B cell (primary cell): Measurements from ENCODE around the gene TLCD3B. TPM values are rescaled to one million over a fixed set of nuclear protein-coding genes. Genes with fewer than 3 reads are reported as not detected.

ENCODE experiments used
- ATAC-seq: fragments of 200-7000 bp; cut with Tn5 transposase; one replicate; pipeline ENCODE4 v1.10.0; 2021; ENCODE audit warnings: low read depth, mild to moderate bottlenecking, moderate number of reproducible peaks, moderate library complexity
- CTCF ChIA-PET: fragments of 350-600 bp; sonication (Branson Sonifier 250); formaldehyde crosslinking; loops from one replicate; lab custom pipeline; 2021; ENCODE audit warnings: antibody characterized with exemption, inconsistent platforms; lab: Charles Lee
- POLR2A ChIA-PET: fragments of 350-600 bp; sonication (Branson Sonifier 250); formaldehyde crosslinking; loops from one replicate; lab custom pipeline; 2021; ENCODE audit warnings: antibody characterized with exemption; lab: Charles Lee
- DNase-seq: peaks from one replicate; pipeline ENCODE4 v3.0.0; 2013
- H2AFZ ChIP-seq: 2 replicates; pipeline ENCODE4 v1.6.1; 2012; ENCODE audit warnings: mild to moderate bottlenecking, low read depth, low read length; ENCODE audit not compliant: insufficient read depth, poor library complexity, severe bottlenecking
- H3K27ac ChIP-seq, 2 donors: 1 replicate in 1 of 2; 2 replicates in 1 of 2; pipeline ENCODE4 v1.5.1; 2012 to 2013; ENCODE audit warnings: low read length in 2 of 2, mild to moderate bottlenecking in 2 of 2, moderate library complexity in 1 of 2
- H3K27me3 ChIP-seq, 4 experiments: fragments of 200-600 bp in 1 of 4; sonication (generic) in 1 of 4; replicated peaks in 1 of 4; 1 replicate in 2 of 4; 2 replicates in 2 of 4; pipeline versions ENCODE4 v1.6.1 to v1.7.0; 2013 to 2016; ENCODE audit warnings: low read length in 3 of 4, mild to moderate bottlenecking in 2 of 4, mixed read lengths in 1 of 4, moderate library complexity in 1 of 4; ENCODE audit not compliant: insufficient read depth in 4 of 4, control insufficient read depth in 3 of 4; ENCODE audit errors: control extremely low read depth in 1 of 4
- H3K36me3 ChIP-seq, 2 experiments: replicated peaks in 1 of 2; 1 replicate in 1 of 2; 2 replicates in 1 of 2; pipeline versions ENCODE4 v1.6.1 to v1.7.1; 2013; ENCODE audit warnings: low read length in 1 of 2; ENCODE audit not compliant: insufficient read depth in 2 of 2, control insufficient read depth in 1 of 2; ENCODE audit errors: control extremely low read depth in 1 of 2, extremely low read depth in 1 of 2
- H3K4me1 ChIP-seq, 2 donors: fragments of 200-600 bp in 1 of 2; sonication (generic) in 1 of 2; 1 replicate in 1 of 2; 2 replicates in 1 of 2; pipeline versions ENCODE4 v1.5.1 to v1.6.1; 2013 to 2017; ENCODE audit warnings: low read length in 2 of 2; ENCODE audit not compliant: control insufficient read depth in 2 of 2, insufficient read depth in 2 of 2
- H3K4me2 ChIP-seq: replicated peaks from 2 replicates; pipeline ENCODE3; 2012; ENCODE audit warnings: mild to moderate bottlenecking, low read depth, low read length; ENCODE audit not compliant: poor library complexity, severe bottlenecking
- H3K4me3 ChIP-seq, 5 experiments: fragments of 200-600 bp in 1 of 5; sonication (generic) in 1 of 5; 1 replicate in 3 of 5; 2 replicates in 2 of 5; pipeline versions ENCODE4 v1.5.1 to v1.7.0; 2011 to 2016; ENCODE audit warnings: low read length in 4 of 5, mild to moderate bottlenecking in 4 of 5, low read depth in 2 of 5, control low read depth in 1 of 5, moderate library complexity in 1 of 5; ENCODE audit not compliant: insufficient read depth in 1 of 5; ENCODE audit errors: control extremely low read depth in 1 of 5, extremely low read depth in 1 of 5
- H3K79me2 ChIP-seq: fragments of 200-600 bp; sonication (generic); one replicate; pipeline ENCODE4 v1.6.0; 2016; ENCODE audit warnings: low read length; ENCODE audit not compliant: control insufficient read depth, insufficient read depth
- H3K9ac ChIP-seq: fragments of 200-600 bp; sonication (generic); 2 replicates; pipeline ENCODE4 v1.6.1; 2017; ENCODE audit warnings: mild to moderate bottlenecking, low read length, moderate library complexity
- H3K9me3 ChIP-seq, 3 donors: one replicate each; pipeline versions ENCODE4 v1.6.1 to v1.7.1; 2013; ENCODE audit warnings: low read length in 2 of 3; ENCODE audit not compliant: control insufficient read depth in 2 of 3, insufficient read depth in 1 of 3; ENCODE audit errors: control extremely low read depth in 1 of 3
- H4K20me1 ChIP-seq: 2 replicates; pipeline ENCODE4 v1.6.0; 2012; ENCODE audit warnings: mild to moderate bottlenecking, low read length; ENCODE audit not compliant: insufficient read depth, control insufficient read depth, poor library complexity, severe bottlenecking
- H3K27ac Mint-ChIP-seq: one replicate; pipeline ENCODE4 v1.8.0; 2021; ENCODE audit warnings: mixed read lengths
- H3K27me3 Mint-ChIP-seq: one replicate; pipeline ENCODE4 v1.8.0; 2021; ENCODE audit warnings: mixed read lengths
- H3K4me1 Mint-ChIP-seq: one replicate; pipeline ENCODE4 v1.8.0; 2021; ENCODE audit warnings: mixed read lengths
- H3K4me3 Mint-ChIP-seq: one replicate; pipeline ENCODE4 v1.8.0; 2021; ENCODE audit warnings: mixed read lengths
- H3K9me3 Mint-ChIP-seq: one replicate; pipeline ENCODE4 v1.8.0; 2022; ENCODE audit warnings: mixed read lengths; ENCODE audit not compliant: insufficient read depth
- EZH2 ChIP-seq: IDR thresholded peaks from 2 replicates; pipeline ENCODE4 v1.6.1; 2012; ENCODE audit warnings: borderline replicate concordance, low read depth, mild to moderate bottlenecking, moderate library complexity, low read length; ENCODE audit not compliant: insufficient read depth, poor library complexity, severe bottlenecking
- WGBS: methylation state at CpG from one replicate; pipeline ENCODE4 v1.1.5; 2013; ENCODE audit warnings: missing lambda C conversion rate; ENCODE audit not compliant: insufficient coverage; 5-methylcytosine and 5-hydroxymethylcytosine counted together
- intact Hi-C: fragments of 100-400 bp; cut with micrococcal nuclease; formaldehyde crosslinking; loops from one replicate; pipeline ENCODE4 v1.10.0; 2022
- polyA plus RNA-seq: library from polyadenylated mRNA; depleted of rRNA; stranded (reverse); fragments of >200 nt; gene quantifications from 2 replicates; pipeline ENCODE4 v1.2.3, GENCODE V29; 2012
- total RNA-seq, 2 donors: library from RNA; stranded (reverse); fragments of 120-200 nt in 1 of 2; gene quantifications; 1 replicate in 1 of 2; 2 replicates in 1 of 2; pipeline versions ENCODE4 v1.2.3 to v1.2.4, GENCODE V29; 2013 to 2022
- TF ChIP-seq, protein P1 (sequence below): fragments of 200-600 bp; IDR thresholded peaks from one replicate; pipeline ENCODE4 v1.8.0; 2022; ENCODE audit warnings: antibody characterized with exemption, mild to moderate bottlenecking

TLCD3B gene
- total and polyA plus RNA-seq, 2 donors (not counting 1 experiment from before 2014, with no cell fraction given), result not detected

DNA sequence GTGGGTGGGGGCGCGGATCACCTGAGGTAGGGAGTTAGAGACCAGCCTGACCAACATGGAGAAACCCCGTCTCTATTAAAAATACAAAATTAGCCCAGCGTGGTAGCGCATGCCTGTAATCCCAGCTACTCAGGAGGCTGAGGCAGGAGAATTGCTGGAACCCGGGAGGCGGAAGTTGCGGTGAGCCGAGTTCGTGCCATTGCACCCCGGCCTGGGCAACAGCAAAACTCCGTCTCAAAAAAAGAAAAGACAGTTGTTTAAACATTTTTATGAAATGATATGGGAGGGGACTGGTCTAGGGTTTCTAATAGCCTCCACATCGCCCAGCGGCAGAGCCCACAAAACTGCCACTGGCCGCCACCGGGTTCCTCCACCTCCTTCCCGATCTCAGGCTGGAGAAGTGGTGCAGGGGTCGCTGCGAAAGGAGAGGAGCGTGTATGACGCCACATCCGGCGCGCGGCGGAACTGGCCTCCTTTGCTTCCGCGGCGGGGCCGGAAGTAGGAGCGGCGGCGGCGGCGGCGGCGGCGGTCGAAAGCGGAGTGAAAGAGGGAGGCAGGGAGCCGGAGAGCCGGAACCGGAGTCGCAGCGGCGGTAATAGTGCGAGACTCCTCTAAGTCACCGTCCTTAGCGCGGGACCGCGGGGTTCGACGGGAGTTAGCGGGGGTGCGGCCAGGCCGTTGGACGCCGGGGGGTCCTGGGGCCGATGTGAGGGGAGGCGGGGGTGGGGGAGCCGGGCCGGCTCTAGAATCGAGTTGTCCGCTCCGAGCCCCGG is 44.6 kb upstream of the TLCD3B start, which contains the start of gene PPP4C:
Gene PPP4C, plus strand, starts transcription at position 492 of the 773 bp plus-strand sequence. CDS start 384 bp downstream, outside the sequence.
- intact Hi-C loops, result loop anchor here (1.0 kb wide), 2 partner anchors 10 to 17 kb away; partner anchors contain the start of gene ALDOA
- H3K9me3 ChIP-seq, result no peaks in the 10 kb centered on the region
- H4K20me1 ChIP-seq, result peaks cover 38% of the 10 kb centered on the region
- POLR2A ChIA-PET, result interaction anchor here (0.6 to 1.6 kb wide), 4 partner anchors 10 to 260 kb away, joined by 3 to 7 read pairs (median 4); partner anchors contain the start of gene ALDOA
- H3K79me2 ChIP-seq, result peaks cover 57% of the 10 kb centered on the region
- TF ChIP-seq, protein P1, sequence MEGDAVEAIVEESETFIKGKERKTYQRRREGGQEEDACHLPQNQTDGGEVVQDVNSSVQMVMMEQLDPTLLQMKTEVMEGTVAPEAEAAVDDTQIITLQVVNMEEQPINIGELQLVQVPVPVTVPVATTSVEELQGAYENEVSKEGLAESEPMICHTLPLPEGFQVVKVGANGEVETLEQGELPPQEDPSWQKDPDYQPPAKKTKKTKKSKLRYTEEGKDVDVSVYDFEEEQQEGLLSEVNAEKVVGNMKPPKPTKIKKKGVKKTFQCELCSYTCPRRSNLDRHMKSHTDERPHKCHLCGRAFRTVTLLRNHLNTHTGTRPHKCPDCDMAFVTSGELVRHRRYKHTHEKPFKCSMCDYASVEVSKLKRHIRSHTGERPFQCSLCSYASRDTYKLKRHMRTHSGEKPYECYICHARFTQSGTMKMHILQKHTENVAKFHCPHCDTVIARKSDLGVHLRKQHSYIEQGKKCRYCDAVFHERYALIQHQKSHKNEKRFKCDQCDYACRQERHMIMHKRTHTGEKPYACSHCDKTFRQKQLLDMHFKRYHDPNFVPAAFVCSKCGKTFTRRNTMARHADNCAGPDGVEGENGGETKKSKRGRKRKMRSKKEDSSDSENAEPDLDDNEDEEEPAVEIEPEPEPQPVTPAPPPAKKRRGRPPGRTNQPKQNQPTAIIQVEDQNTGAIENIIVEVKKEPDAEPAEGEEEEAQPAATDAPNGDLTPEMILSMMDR, result no peak
- no peak for TF ChIP-seq EZH2
- H3K4me1 ChIP-seq, result peaks cover 14 to 25% of the 10 kb centered on the region in 2 donors
- Mint-ChIP-seq H3K4me3 (peak within 1 kb of the TSS; percentile 98), H3K9me3 (no peaks in the 10 kb centered on the region), H3K27ac (peak within 1 kb of the TSS; percentile 98), H3K27me3 (no peaks in the 10 kb centered on the region), H3K4me1 (peaks cover 31% of the 10 kb centered on the region)
- ATAC-seq, result peak; percentile 89
- peak within 1 kb of the TSS; percentile 97 for H3K9ac ChIP-seq
- H3K27me3 ChIP-seq, result no peaks in the 10 kb centered on the region
- peak within 1 kb of the TSS; percentile 65 to 98 (median 90) for H3K4me3 ChIP-seq
- peaks cover 4 to 54% of the 10 kb centered on the region in 2 experiments for H3K36me3 ChIP-seq
- CTCF ChIA-PET, result interaction anchor here (1.0 to 2.6 kb wide), 3 partner anchors 16 to 334 kb away, joined by 4 to 20 read pairs (median 4); partner anchors contain the start of gene TBX6
- H3K4me2 ChIP-seq, result peak within 1 kb of the TSS; percentile 93
- DNase-seq, result peak; percentile 93
- under 1% methylated on average over 63 of the region's 67 CpGs for WGBS
- peak within 1 kb of the TSS; percentile 67 to 90 for H3K27ac ChIP-seq
- peak within 1 kb of the TSS; percentile 94 for H2AFZ ChIP-seq

DNA sequence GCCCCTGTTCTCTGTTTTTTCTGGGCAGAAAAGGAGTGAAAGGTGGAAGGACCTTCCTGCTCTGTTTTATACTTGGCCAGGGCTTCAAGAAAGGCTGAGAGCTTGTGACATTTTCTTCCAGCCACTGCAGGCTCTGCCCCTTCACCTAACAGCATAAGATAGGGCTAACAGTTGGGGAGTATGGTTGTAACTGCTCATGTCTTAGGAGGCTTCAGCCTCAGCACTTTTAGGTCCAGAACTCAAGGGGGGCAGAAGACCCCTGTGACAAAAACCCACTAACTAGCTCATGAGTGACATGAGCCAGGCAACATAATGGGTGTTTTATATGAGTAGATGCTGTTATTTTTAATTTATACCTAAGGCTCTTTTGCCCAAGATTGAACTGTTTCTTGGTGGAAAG is 39.4 kb upstream of the TLCD3B start:
- Histone ChIP-seq H3K9me3 (no peaks in the 10 kb centered on the region), H3K36me3 (peaks cover 15 to 55% of the 10 kb centered on the region in 2 experiments), H4K20me1 (peaks cover 48% of the 10 kb centered on the region), H3K4me3 (no peak overlapping the region), H3K27me3 (no peaks in the 10 kb centered on the region), H3K27ac (no peak overlapping the region), H2AFZ (no peak overlapping the region), H3K4me1 (peaks cover 10 to 35% of the 10 kb centered on the region in 2 donors), H3K79me2 (peaks cover 57% of the 10 kb centered on the region), H3K4me2 (no peak overlapping the region), H3K9ac (no peak overlapping the region)
- ChIA-PET POLR2A (interaction anchor here (0.6 to 1.3 kb wide), 3 partner anchors 21 to 495 kb away, joined by 3 to 5 read pairs (median 4); partner anchors contain the start of gene TBX6), CTCF (no interaction called here)
- TF ChIP-seq, protein P1, result no peak
- no peak for TF ChIP-seq EZH2
- Mint-ChIP-seq H3K4me3 (no peak overlapping the region), H3K27me3 (no peaks in the 10 kb centered on the region), H3K9me3 (no peaks in the 10 kb centered on the region), H3K4me1 (peaks cover 28% of the 10 kb centered on the region), H3K27ac (no peak overlapping the region)
- intact Hi-C loops, result no loop called here
- DNase-seq (no peak), ATAC-seq (no peak)
